HEK293 (cell line): ENCODE data around the gene WDTC1.
"Not testable (repeated sequence)": the region's sequence is repeated elsewhere in the genome, so short reads cannot be mapped to it uniquely, and the experiment has no call there.

Experiments used
- CTCF ChIA-PET: fragments of 350-600 bp; formaldehyde crosslinking; extraction: SDS; loops from one replicate; lab custom pipeline; 2021; ENCODE audit warnings: antibody characterized with exemption; lab: Yijun Ruan, JAX
- POLR2A ChIA-PET: fragments of 300-600 bp; formaldehyde crosslinking; extraction: SDS; loops from one replicate; lab custom pipeline; 2020; ENCODE audit warnings: antibody characterized with exemption, inconsistent platforms; lab: Yijun Ruan, JAX
- H3K27ac ChIP-seq: fragments of 200-500 bp; sonication (Bioruptor generic); 2 replicates; pipeline ENCODE4 v1.5.1; 2014; ENCODE audit warnings: low read depth, low read length, control low read depth, inconsistent platforms; ENCODE audit errors: extremely low read depth
- H3K36me3 ChIP-seq, 2 experiments: fragments of 200-500 bp in 1 of 2; sonication (Bioruptor generic) in 1 of 2; 1 replicate in 1 of 2; 2 replicates in 1 of 2; pipeline ENCODE4 v1.5.1; 2014 to 2017; ENCODE audit warnings: inconsistent platforms in 2 of 2, low read length in 2 of 2; ENCODE audit not compliant: control insufficient read depth in 2 of 2, insufficient read depth in 1 of 2
- H3K4me1 ChIP-seq: fragments of 200-500 bp; sonication (Bioruptor generic); 2 replicates; pipeline ENCODE4 v1.5.1; 2014; ENCODE audit warnings: mild to moderate bottlenecking, low read length, inconsistent platforms; ENCODE audit not compliant: control insufficient read depth, insufficient read depth
- H3K4me3 ChIP-seq: 2 replicates; pipeline ENCODE4 v1.5.1; 2011; ENCODE audit warnings: low read depth, mild to moderate bottlenecking, control low read depth, low read length, moderate library complexity
- H3K9me3 ChIP-seq: fragments of 200-500 bp; sonication (Bioruptor generic); 2 replicates; pipeline ENCODE4 v1.5.1; 2014; ENCODE audit warnings: low read depth, low read length, inconsistent platforms; ENCODE audit not compliant: control insufficient read depth, insufficient read depth
- EGR2 ChIP-seq: fragments of 450-650 bp; formaldehyde crosslinking; IDR thresholded peaks from 2 replicates; pipeline ENCODE4 v1.5.1; 2016; ENCODE audit warnings: low read depth, missing biosample characterization, missing genetic modification characterization
- FEZF1 ChIP-seq: fragments of 450-650 bp; formaldehyde crosslinking; IDR thresholded peaks from 2 replicates; pipeline ENCODE4 v1.5.1; 2016; ENCODE audit warnings: missing biosample characterization, missing genetic modification characterization
- GFI1B ChIP-seq: fragments of 450-650 bp; formaldehyde crosslinking; IDR thresholded peaks from 2 replicates; pipeline ENCODE4 v1.5.1; 2016; ENCODE audit warnings: missing biosample characterization, missing genetic modification characterization
- GLI2 ChIP-seq: fragments of 450-650 bp; formaldehyde crosslinking; IDR thresholded peaks from 2 replicates; pipeline ENCODE4; 2017; ENCODE audit warnings: missing biosample characterization, missing genetic modification characterization, low read depth, borderline replicate concordance
- GLI4 ChIP-seq: fragments of 450-650 bp; formaldehyde crosslinking; IDR thresholded peaks from 2 replicates; pipeline ENCODE4 v1.5.1; 2016; ENCODE audit warnings: missing biosample characterization, missing genetic modification characterization
- GLIS2 ChIP-seq: fragments of 450-650 bp; formaldehyde crosslinking; IDR thresholded peaks from 2 replicates; pipeline ENCODE4 v1.5.1; 2016; ENCODE audit warnings: missing biosample characterization, missing genetic modification characterization
- HIC1 ChIP-seq: fragments of 450-650 bp; formaldehyde crosslinking; IDR thresholded peaks from 2 replicates; pipeline ENCODE4 v1.5.1; 2016; ENCODE audit warnings: missing biosample characterization, missing genetic modification characterization
- PRDM10 ChIP-seq: fragments of 450-650 bp; formaldehyde crosslinking; IDR thresholded peaks from 2 replicates; pipeline ENCODE4 v1.5.1; 2016; ENCODE audit warnings: missing biosample characterization, missing genetic modification characterization
- REPIN1 ChIP-seq: fragments of 450-650 bp; formaldehyde crosslinking; IDR thresholded peaks from 2 replicates; pipeline ENCODE4 v1.5.1; 2017; ENCODE audit warnings: missing biosample characterization, missing genetic modification characterization, low read depth
- ZBTB7A ChIP-seq: fragments of 450-650 bp; formaldehyde crosslinking; IDR thresholded peaks from 2 replicates; pipeline ENCODE4 v1.5.1; 2016; ENCODE audit warnings: low read depth, missing biosample characterization, missing genetic modification characterization
- ZNF175 ChIP-seq: fragments of 450-650 bp; formaldehyde crosslinking; IDR thresholded peaks from 2 replicates; pipeline ENCODE4 v1.5.1; 2016; ENCODE audit warnings: missing biosample characterization, missing genetic modification characterization
- ZNF335 ChIP-seq: fragments of 450-650 bp; formaldehyde crosslinking; conservative IDR thresholded peaks from 2 replicates; pipeline ENCODE4 v1.5.1; 2016; ENCODE audit warnings: missing biosample characterization, missing genetic modification characterization
- ZNF362 ChIP-seq: fragments of 450-650 bp; formaldehyde crosslinking; IDR thresholded peaks from 2 replicates; pipeline ENCODE4 v1.5.1; 2016; ENCODE audit warnings: missing biosample characterization, missing genetic modification characterization
- ZNF558 ChIP-seq: fragments of 450-650 bp; formaldehyde crosslinking; IDR thresholded peaks from 2 replicates; pipeline ENCODE4 v1.5.1; 2016; ENCODE audit warnings: missing biosample characterization, missing genetic modification characterization
- ZNF777 ChIP-seq: fragments of 450-650 bp; formaldehyde crosslinking; IDR thresholded peaks from 2 replicates; pipeline ENCODE4 v1.5.1; 2017; ENCODE audit warnings: missing biosample characterization, missing genetic modification characterization, borderline replicate concordance
- ZNF785 ChIP-seq: fragments of 450-650 bp; formaldehyde crosslinking; IDR thresholded peaks from 2 replicates; pipeline ENCODE4 v1.5.1; 2016; ENCODE audit warnings: missing biosample characterization, missing genetic modification characterization
- ZXDB ChIP-seq: fragments of 450-650 bp; formaldehyde crosslinking; IDR thresholded peaks from 2 replicates; pipeline ENCODE4 v1.5.1; 2016; ENCODE audit warnings: missing biosample characterization, missing genetic modification characterization
- TF ChIP-seq, protein P1 (sequence below): fragments of 450-650 bp; formaldehyde crosslinking; IDR thresholded peaks from 2 replicates; pipeline ENCODE4 v1.5.1; 2016; ENCODE audit warnings: missing biosample characterization, missing genetic modification characterization
- TF ChIP-seq, protein P2 (sequence below): fragments of 450-650 bp; formaldehyde crosslinking; IDR thresholded peaks from 2 replicates; pipeline ENCODE4 v1.5.1; 2017; ENCODE audit warnings: missing biosample characterization, missing genetic modification characterization

The WDTC1 gene

DNA sequence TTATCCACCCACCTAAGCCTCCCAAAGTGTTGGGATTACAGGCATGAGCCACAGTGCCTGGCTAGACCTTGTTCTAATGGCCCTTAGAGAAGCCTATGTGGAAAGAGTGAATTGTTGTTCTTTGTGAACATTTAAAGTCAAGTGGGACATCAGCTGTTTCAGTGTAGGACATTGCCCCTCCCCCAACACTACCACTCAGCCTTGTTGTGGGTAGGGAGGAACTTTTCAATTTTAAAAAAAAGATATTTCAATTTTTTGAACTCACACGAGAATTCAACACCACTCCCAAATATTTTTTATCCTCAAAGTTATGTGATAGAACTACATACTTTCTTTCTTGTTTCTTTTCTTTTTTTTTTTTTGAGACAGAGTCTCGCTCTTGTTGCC is 50.8 kb downstream of the WDTC1 start (continued):
- TF ChIP-seq PRDM10 (tag by site-specific recombination) (no peak), GLI2 (tag by site-specific recombination) (no peak), ZNF175 (tag by site-specific recombination) (no peak), ZBTB7A (no peak), ZXDB (tag by site-specific recombination) (no peak), ZNF335 (tag by site-specific recombination) (no peak), HIC1 (no peak), ZNF362 (tag by site-specific recombination) (no peak)

- peaks cover 10 to 36% of the 10 kb centered on the region in 2 experiments; a peak in 2 of 3 replicates for H3K36me3 ChIP-seq
- H3K9me3 ChIP-seq, H3K4me3 ChIP-seq, POLR2A ChIA-PET, H3K27ac ChIP-seq, H3K4me1 ChIP-seq: not testable (repeated sequence)
- CTCF ChIA-PET, result interaction anchor here (0.6 to 11.4 kb wide), 13 partner anchors 12 to 379 kb away, joined by 3 to 141 read pairs (median 4); no protein-coding TSS in a partner anchor
These were observed 51.4 kb downstream of the WDTC1 start for GRCh38 chr1:27285821-27286220.

GRCh38 chr1:27289125-27289524 is 54.7 kb downstream of the WDTC1 start:
- CTCF ChIA-PET, result not testable (repeated sequence)

GRCh38 chr1:27290581-27290980 is 56.1 kb downstream of the WDTC1 start:
- Histone ChIP-seq H3K9me3 (no peaks in the 10 kb centered on the region), H3K27ac (no peak overlapping the region), H3K4me3 (no peak overlapping the region), H3K36me3 (peaks cover 8 to 56% of the 10 kb centered on the region in 2 experiments; a peak in 2 of 3 replicates), H3K4me1 (no peaks in the 10 kb centered on the region)
- POLR2A ChIA-PET, result no interaction called here
- CTCF ChIA-PET, result interaction anchor here (0.7 to 1.2 kb wide), 2 partner anchors 26 to 37 kb away, joined by 3 to 4 read pairs; no protein-coding TSS in a partner anchor
- no peak for TF ChIP-seq ZNF362 (tag by site-specific recombination)
- TF ChIP-seq ZNF777, result no peak
- TF ChIP-seq, protein P1, sequence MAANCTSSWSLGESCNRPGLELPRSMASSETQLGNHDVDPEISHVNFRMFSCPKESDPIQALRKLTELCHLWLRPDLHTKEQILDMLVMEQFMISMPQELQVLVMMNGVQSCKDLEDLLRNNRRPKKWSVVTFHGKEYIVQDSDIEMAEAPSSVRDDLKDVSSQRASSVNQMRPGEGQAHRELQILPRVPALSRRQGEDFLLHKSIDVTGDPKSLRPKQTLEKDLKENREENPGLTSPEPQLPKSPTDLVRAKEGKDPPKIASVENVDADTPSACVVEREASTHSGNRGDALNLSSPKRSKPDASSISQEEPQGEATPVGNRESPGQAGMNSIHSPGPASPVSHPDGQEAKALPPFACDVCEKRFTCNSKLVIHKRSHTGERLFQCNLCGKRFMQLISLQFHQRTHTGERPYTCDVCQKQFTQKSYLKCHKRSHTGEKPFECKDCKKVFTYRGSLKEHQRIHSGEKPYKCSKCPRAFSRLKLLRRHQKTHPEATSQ (tag by site-specific recombination), result no peak
- no peak for TF ChIP-seq EGR2
- no peak for TF ChIP-seq ZNF785
- no peak for TF ChIP-seq REPIN1 (tag by site-specific recombination)
- TF ChIP-seq FEZF1 (tag by site-specific recombination), result no peak
- no peak for TF ChIP-seq GFI1B (tag by site-specific recombination)
- no peak for TF ChIP-seq GLIS2
- TF ChIP-seq GLI4 (tag by site-specific recombination), result no peak
- no peak for TF ChIP-seq ZNF558 (tag by site-specific recombination)
- TF ChIP-seq, protein P2, sequence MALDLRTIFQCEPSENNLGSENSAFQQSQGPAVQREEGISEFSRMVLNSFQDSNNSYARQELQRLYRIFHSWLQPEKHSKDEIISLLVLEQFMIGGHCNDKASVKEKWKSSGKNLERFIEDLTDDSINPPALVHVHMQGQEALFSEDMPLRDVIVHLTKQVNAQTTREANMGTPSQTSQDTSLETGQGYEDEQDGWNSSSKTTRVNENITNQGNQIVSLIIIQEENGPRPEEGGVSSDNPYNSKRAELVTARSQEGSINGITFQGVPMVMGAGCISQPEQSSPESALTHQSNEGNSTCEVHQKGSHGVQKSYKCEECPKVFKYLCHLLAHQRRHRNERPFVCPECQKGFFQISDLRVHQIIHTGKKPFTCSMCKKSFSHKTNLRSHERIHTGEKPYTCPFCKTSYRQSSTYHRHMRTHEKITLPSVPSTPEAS (tag by site-specific recombination), result no peak

More at GRCh38 chr1:27289125-27289524, 54.7 kb downstream of the WDTC1 start:
- H3K4me1 ChIP-seq, H3K4me3 ChIP-seq, H3K27ac ChIP-seq, H3K9me3 ChIP-seq, POLR2A ChIA-PET: not testable (repeated sequence)
- H3K36me3 ChIP-seq, result peaks cover 10 to 43% of the 10 kb centered on the region in 2 experiments; a peak in 2 of 3 replicates
